ENCODE results near the gene DLK1. TPM values are rescaled to one million over a fixed set of nuclear protein-coding genes. Genes with fewer than 3 reads are reported as not detected.

Gene DLK1
- total RNA-seq, 1 donor = not detected

DNA sequence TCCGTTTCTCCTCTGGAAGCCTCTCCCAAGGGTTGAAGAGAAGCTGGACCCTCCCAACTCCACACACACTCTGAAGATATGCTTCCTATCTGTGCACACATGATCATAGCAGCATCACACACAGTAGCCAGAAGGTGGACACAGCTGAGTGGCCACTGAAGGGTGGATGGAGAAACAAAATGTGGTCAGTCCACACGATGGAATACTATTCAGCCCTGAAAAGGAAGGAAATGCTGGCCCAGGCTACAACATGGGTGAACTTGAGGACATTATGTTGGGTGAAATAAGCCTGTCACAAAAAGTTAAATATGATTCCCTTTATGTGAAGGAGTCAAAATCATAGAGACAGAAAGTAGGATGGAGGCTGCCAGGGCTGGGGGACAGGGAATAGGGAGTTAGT is 43.9 kb upstream of the DLK1 start:
- H3K4me1 ChIP-seq (ENCODE audit: insufficient read depth, low read length) = peaks cover 11% of the 10 kb centered on the region
- H3K27me3 ChIP-seq (ENCODE audit: insufficient read depth, low read length) = no peaks in the 10 kb centered on the region
- H3K36me3 ChIP-seq (ENCODE audit: insufficient read depth, low read length) = no peaks in the 10 kb centered on the region
- H3K9me3 ChIP-seq (ENCODE audit: low read depth, low read length) = no peaks in the 10 kb centered on the region
- TF ChIP-seq, protein P1, sequence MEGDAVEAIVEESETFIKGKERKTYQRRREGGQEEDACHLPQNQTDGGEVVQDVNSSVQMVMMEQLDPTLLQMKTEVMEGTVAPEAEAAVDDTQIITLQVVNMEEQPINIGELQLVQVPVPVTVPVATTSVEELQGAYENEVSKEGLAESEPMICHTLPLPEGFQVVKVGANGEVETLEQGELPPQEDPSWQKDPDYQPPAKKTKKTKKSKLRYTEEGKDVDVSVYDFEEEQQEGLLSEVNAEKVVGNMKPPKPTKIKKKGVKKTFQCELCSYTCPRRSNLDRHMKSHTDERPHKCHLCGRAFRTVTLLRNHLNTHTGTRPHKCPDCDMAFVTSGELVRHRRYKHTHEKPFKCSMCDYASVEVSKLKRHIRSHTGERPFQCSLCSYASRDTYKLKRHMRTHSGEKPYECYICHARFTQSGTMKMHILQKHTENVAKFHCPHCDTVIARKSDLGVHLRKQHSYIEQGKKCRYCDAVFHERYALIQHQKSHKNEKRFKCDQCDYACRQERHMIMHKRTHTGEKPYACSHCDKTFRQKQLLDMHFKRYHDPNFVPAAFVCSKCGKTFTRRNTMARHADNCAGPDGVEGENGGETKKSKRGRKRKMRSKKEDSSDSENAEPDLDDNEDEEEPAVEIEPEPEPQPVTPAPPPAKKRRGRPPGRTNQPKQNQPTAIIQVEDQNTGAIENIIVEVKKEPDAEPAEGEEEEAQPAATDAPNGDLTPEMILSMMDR (IDR thresholded peaks at IDR 0.05; ENCODE audit: extremely low read depth, low read depth, low read length) = no peak
- H4K20me1 ChIP-seq (ENCODE audit: insufficient read depth, low read length) = no peaks in the 10 kb centered on the region
- H3K27ac ChIP-seq (ENCODE audit: low read depth, low read length) = no peak overlapping the region
- H3K4me3 ChIP-seq (ENCODE audit: insufficient read depth, low read length) = no peak overlapping the region
- no peak overlapping the region for H3K4me2 ChIP-seq (ENCODE audit: insufficient read depth, low read length)
- H3K79me2 ChIP-seq (ENCODE audit: insufficient read depth, low read length) = no peaks in the 10 kb centered on the region
- no peak for DNase-seq (ENCODE audit: insufficient read length, low spot score, missing footprints)
- no peak overlapping the region for H2AFZ ChIP-seq (ENCODE audit: low read length)

- Histone ChIP-seq H4K20me1 (ENCODE audit: insufficient read depth, low read length) (no peaks in the 10 kb centered on the region), H3K4me2 (ENCODE audit: insufficient read depth, low read length) (no peak overlapping the region), H3K79me2 (ENCODE audit: insufficient read depth, low read length) (no peaks in the 10 kb centered on the region), H2AFZ (ENCODE audit: low read length) (no peak overlapping the region), H3K9me3 (ENCODE audit: low read depth, low read length) (no peaks in the 10 kb centered on the region), H3K27ac (ENCODE audit: low read depth, low read length) (no peak overlapping the region), H3K4me3 (ENCODE audit: insufficient read depth, low read length) (no peak overlapping the region), H3K27me3 (ENCODE audit: insufficient read depth, low read length) (no peaks in the 10 kb centered on the region), H3K36me3 (ENCODE audit: insufficient read depth, low read length) (no peaks in the 10 kb centered on the region), H3K4me1 (ENCODE audit: insufficient read depth, low read length) (peaks cover 13% of the 10 kb centered on the region)
- TF ChIP-seq, protein P1 (IDR thresholded peaks at IDR 0.05; ENCODE audit: extremely low read depth, low read depth, low read length) = no peak
- no peak for DNase-seq (ENCODE audit: insufficient read length, low spot score, missing footprints)
These were observed 43.1 kb upstream of the DLK1 start for GRCh38 chr14:100683578-100683977.

DNA sequence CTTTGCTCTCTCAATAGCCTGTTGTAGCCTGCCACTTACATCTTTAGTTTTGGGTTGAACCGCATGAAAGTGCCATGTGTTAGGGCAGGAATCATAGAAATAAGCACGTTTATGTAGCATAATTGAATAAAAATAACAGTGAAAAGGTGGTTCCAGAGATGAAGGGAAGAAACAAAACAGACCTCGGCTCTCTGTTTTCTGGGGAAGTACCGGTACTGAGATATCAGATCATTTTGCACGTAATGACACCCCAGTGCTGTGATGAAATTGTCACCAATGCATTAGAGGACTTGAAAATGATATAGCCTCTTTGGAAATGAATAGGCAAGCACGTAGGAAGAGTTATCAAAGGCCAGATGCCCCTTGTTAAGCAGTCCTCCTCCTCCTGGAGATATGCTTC is 42.5 kb upstream of the DLK1 start:
- no peak for DNase-seq (ENCODE audit: insufficient read length, low spot score, missing footprints)
- Histone ChIP-seq H3K4me1 (ENCODE audit: insufficient read depth, low read length) (peaks cover 19% of the 10 kb centered on the region), H2AFZ (ENCODE audit: low read length) (no peak overlapping the region), H3K9me3 (ENCODE audit: low read depth, low read length) (no peaks in the 10 kb centered on the region), H3K27me3 (ENCODE audit: insufficient read depth, low read length) (no peaks in the 10 kb centered on the region), H4K20me1 (ENCODE audit: insufficient read depth, low read length) (no peaks in the 10 kb centered on the region), H3K27ac (ENCODE audit: low read depth, low read length) (no peak overlapping the region), H3K79me2 (ENCODE audit: insufficient read depth, low read length) (no peaks in the 10 kb centered on the region), H3K36me3 (ENCODE audit: insufficient read depth, low read length) (no peaks in the 10 kb centered on the region), H3K4me3 (ENCODE audit: insufficient read depth, low read length) (no peak overlapping the region), H3K4me2 (ENCODE audit: insufficient read depth, low read length) (no peak overlapping the region)
- TF ChIP-seq, protein P1 (IDR thresholded peaks at IDR 0.05; ENCODE audit: extremely low read depth, low read depth, low read length) = no peak

GRCh38 chr14:100684961-100685360 is 41.7 kb upstream of the DLK1 start:
- no peaks in the 10 kb centered on the region for H3K36me3 ChIP-seq (ENCODE audit: insufficient read depth, low read length)
- no peaks in the 10 kb centered on the region for H4K20me1 ChIP-seq (ENCODE audit: insufficient read depth, low read length)
- H3K27me3 ChIP-seq (ENCODE audit: insufficient read depth, low read length) = no peaks in the 10 kb centered on the region
- DNase-seq (ENCODE audit: insufficient read length, low spot score, missing footprints) = no peak
- no peaks in the 10 kb centered on the region for H3K79me2 ChIP-seq (ENCODE audit: insufficient read depth, low read length)
- TF ChIP-seq, protein P1 (IDR thresholded peaks at IDR 0.05; ENCODE audit: extremely low read depth, low read depth, low read length) = no peak
- H3K4me3 ChIP-seq (ENCODE audit: insufficient read depth, low read length) = no peak overlapping the region
- peaks cover 21% of the 10 kb centered on the region for H3K4me1 ChIP-seq (ENCODE audit: insufficient read depth, low read length)
- no peak overlapping the region for H3K4me2 ChIP-seq (ENCODE audit: insufficient read depth, low read length)
- H3K27ac ChIP-seq (ENCODE audit: low read depth, low read length) = no peak overlapping the region
- no peak overlapping the region for H2AFZ ChIP-seq (ENCODE audit: low read length)
- H3K9me3 ChIP-seq (ENCODE audit: low read depth, low read length) = no peaks in the 10 kb centered on the region

All from osteoblast (primary cell).